ENCODE results near the gene IRF4. TPM values are rescaled to one million over a fixed set of nuclear protein-coding genes. Genes with fewer than 3 reads are reported as not detected.

Gene IRF4
- total RNA-seq, 1 experiment from 2014 or later, result 0.15 TPM

GRCh38 chr6:409370-409972 is 17.9 kb downstream of the IRF4 start:
- H3K79me2 ChIP-seq (ENCODE audit: low read length), result no peaks in the 10 kb centered on the region
- intact Hi-C loops (cut with micrococcal nuclease), result no loop called here
- no peak for TF ChIP-seq EZH2 (IDR thresholded peaks at IDR 0.05; ENCODE audit: low read length, unreplicated experiment)
- TF ChIP-seq, protein P1, sequence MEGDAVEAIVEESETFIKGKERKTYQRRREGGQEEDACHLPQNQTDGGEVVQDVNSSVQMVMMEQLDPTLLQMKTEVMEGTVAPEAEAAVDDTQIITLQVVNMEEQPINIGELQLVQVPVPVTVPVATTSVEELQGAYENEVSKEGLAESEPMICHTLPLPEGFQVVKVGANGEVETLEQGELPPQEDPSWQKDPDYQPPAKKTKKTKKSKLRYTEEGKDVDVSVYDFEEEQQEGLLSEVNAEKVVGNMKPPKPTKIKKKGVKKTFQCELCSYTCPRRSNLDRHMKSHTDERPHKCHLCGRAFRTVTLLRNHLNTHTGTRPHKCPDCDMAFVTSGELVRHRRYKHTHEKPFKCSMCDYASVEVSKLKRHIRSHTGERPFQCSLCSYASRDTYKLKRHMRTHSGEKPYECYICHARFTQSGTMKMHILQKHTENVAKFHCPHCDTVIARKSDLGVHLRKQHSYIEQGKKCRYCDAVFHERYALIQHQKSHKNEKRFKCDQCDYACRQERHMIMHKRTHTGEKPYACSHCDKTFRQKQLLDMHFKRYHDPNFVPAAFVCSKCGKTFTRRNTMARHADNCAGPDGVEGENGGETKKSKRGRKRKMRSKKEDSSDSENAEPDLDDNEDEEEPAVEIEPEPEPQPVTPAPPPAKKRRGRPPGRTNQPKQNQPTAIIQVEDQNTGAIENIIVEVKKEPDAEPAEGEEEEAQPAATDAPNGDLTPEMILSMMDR (conservative IDR thresholded peaks at IDR 0.05; ENCODE audit: low read depth, low read length), result no peak
- TF ChIP-seq EZH2phosphoT487 (IDR thresholded peaks at IDR 0.05; ENCODE audit: borderline replicate concordance, low read length), result no peak
- no peak overlapping the region for H3K9ac ChIP-seq (ENCODE audit: low read length)
- ATAC-seq (no peak), DNase-seq (no peak)
- no peaks in the 10 kb centered on the region for H3F3A ChIP-seq (ENCODE audit: low read length, unreplicated experiment)
- POLR2A ChIA-PET (ENCODE audit: unreplicated experiment), result no interaction called here
- H3K9me3 ChIP-seq (ENCODE audit: low read length), result no peaks in the 10 kb centered on the region
- H3K4me2 ChIP-seq (ENCODE audit: low read length), result no peak overlapping the region
- H3K27ac ChIP-seq (ENCODE audit: low read length), result no peak overlapping the region
- peaks cover 5% of the 10 kb centered on the region for H3K4me1 ChIP-seq (ENCODE audit: insufficient read depth, low read length)
- no peaks in the 10 kb centered on the region for H3K36me3 ChIP-seq (ENCODE audit: low read depth, low read length)
- H3K9me2 ChIP-seq (replicated peaks; ENCODE audit: low read length), result no peaks in the 10 kb centered on the region
- no peaks in the 10 kb centered on the region for H4K20me1 ChIP-seq (ENCODE audit: low read length)
- CTCF ChIA-PET, result no interaction called here
- peaks cover 64% of the 10 kb centered on the region for H3K27me3 ChIP-seq (ENCODE audit: low read length)
- no peak overlapping the region for H3K4me3 ChIP-seq (ENCODE audit: low read length)
- no TSS peak for BruUV-seq (replicated peaks)
- no peak overlapping the region for H2AFZ ChIP-seq (ENCODE audit: low read length)

DNA sequence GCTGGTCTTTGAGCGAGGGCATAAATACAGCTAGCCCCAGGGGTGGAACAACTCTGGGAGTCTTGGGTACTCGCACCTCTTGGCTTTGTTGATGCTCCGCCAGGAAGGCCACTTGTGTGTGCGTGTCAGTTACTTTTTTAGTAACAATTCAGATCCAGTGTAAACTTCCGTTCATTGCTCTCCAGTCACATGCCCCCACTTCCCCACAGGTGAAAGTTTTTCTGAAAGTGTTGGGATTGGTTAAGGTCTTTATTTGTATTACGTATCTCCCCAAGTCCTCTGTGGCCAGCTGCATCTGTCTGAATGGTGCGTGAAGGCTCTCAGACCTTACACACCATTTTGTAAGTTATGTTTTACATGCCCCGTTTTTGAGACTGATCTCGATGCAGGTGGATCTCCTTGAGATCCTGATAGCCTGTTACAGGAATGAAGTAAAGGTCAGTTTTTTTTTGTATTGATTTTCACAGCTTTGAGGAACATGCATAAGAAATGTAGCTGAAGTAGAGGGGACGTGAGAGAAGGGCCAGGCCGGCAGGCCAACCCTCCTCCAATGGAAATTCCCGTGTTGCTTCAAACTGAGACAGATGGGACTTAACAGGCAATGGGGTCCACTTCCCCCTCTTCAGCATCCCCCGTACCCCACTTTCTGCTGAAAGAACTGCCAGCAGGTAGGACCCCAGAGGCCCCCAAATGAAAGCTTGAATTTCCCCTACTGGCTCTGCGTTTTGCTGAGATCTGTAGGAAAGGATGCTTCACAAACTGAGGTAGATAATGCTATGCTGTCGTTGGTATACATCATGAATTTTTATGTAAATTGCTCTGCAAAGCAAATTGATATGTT is 19.2 kb downstream of the IRF4 start:
- intact Hi-C loops (cut with micrococcal nuclease), result no loop called here
- Histone ChIP-seq H3K27me3 (ENCODE audit: low read length) (peaks cover 55% of the 10 kb centered on the region), H4K20me1 (ENCODE audit: low read length) (no peaks in the 10 kb centered on the region), H3K27ac (ENCODE audit: low read length) (no peak overlapping the region), H2AFZ (ENCODE audit: low read length) (no peak overlapping the region), H3F3A (ENCODE audit: low read length, unreplicated experiment) (no peaks in the 10 kb centered on the region), H3K4me2 (ENCODE audit: low read length) (peak overlapping the region; percentile 32; the same call in 1 of the 2 replicates), H3K36me3 (ENCODE audit: low read depth, low read length) (no peaks in the 10 kb centered on the region), H3K4me1 (ENCODE audit: insufficient read depth, low read length) (peaks cover 5% of the 10 kb centered on the region), H3K9me3 (ENCODE audit: low read length) (no peaks in the 10 kb centered on the region), H3K9me2 (replicated peaks; ENCODE audit: low read length) (no peaks in the 10 kb centered on the region), H3K9ac (ENCODE audit: low read length) (no peak overlapping the region), H3K79me2 (ENCODE audit: low read length) (no peaks in the 10 kb centered on the region), H3K4me3 (ENCODE audit: low read length) (no peak overlapping the region)
- TF ChIP-seq, protein P1 (conservative IDR thresholded peaks at IDR 0.05; ENCODE audit: low read depth, low read length), result no peak
- no TSS peak for BruUV-seq (replicated peaks)
- POLR2A ChIA-PET (ENCODE audit: unreplicated experiment), result no interaction called here
- ATAC-seq (no peak; the same call in 1 of the 2 replicates), DNase-seq (no peak)
- CTCF ChIA-PET, result no interaction called here
